HUES48 (cell line): Measurements from ENCODE around the gene ITM2C.
A peak's percentile ranks its signal among the peaks of the same experiment; 100 is the strongest.

Experiments
- H3K27ac ChIP-seq: one replicate; pipeline ENCODE4 v1.7.0; 2013; ENCODE audit warnings: low read depth, low read length, inconsistent platforms
- H3K27me3 ChIP-seq: 2 replicates; pipeline ENCODE4 v1.6.1; 2013; ENCODE audit warnings: mild to moderate bottlenecking, low read length; ENCODE audit not compliant: control insufficient read depth, insufficient read depth
- H3K36me3 ChIP-seq: 2 replicates; pipeline ENCODE4 v1.6.1; 2013; ENCODE audit warnings: low read length; ENCODE audit not compliant: control insufficient read depth, insufficient read depth
- H3K4me1 ChIP-seq: 2 replicates; pipeline ENCODE4 v1.6.1; 2013; ENCODE audit warnings: mild to moderate bottlenecking, low read length; ENCODE audit not compliant: control insufficient read depth, insufficient read depth
- H3K4me3 ChIP-seq: 2 replicates; pipeline ENCODE4 v1.5.1; 2013; ENCODE audit warnings: mild to moderate bottlenecking, low read depth, low read length
- H3K9ac ChIP-seq: 2 replicates; pipeline ENCODE4 v1.6.1; 2013; ENCODE audit warnings: mild to moderate bottlenecking, low read depth, low read length, moderate library complexity
- H3K9me3 ChIP-seq: 2 replicates; pipeline ENCODE4 v1.6.1; 2013; ENCODE audit warnings: low read length; ENCODE audit not compliant: control insufficient read depth, insufficient read depth

The ITM2C gene

DNA sequence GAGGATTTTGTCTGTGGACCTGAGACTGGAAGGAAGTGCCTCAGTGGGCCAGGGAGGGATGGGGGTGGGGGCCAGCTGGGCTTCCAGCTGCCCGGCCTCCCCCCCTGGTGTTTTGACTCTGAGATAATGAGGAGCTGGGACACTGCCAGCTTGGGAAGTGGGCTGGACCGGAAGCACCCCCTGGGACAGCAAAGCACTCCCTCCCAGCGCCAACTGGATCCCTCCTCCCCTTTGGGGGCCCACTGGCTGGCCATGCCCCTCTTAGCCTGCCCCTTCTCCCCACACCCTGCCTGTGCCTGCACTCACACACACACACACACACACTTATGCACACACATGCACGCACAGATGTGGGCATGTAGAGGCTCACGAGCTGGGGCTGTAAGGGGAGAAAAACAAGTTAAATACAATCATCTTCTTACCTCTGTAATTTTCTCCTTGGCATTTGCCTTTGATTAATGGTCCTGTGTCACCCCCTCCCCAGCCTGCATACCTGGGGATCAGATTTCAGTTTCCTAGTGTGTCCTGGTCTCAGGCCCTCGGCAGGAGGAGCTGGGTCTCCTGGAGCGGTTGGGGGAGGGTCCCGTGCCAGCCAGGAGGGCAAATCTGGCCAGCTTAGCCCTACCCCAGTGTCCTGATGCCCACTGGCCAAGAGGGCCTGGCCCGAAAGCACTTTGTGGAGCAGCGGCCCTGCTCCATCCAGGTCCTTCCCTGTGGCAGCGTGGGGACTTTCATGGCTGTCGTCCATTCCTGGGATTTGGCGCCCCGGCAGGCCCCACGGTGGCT lies 3.6 kb downstream of the ITM2C start:
- Histone ChIP-seq H3K9ac (peak overlapping the region; percentile 38), H3K4me3 (peak overlapping the region; percentile 47), H3K27me3 (no peaks in the 10 kb centered on the region), H3K9me3 (no peaks in the 10 kb centered on the region), H3K4me1 (peaks cover 64% of the 10 kb centered on the region), H3K36me3 (peaks cover 15% of the 10 kb centered on the region), H3K27ac (peak overlapping the region; percentile 92)

DNA sequence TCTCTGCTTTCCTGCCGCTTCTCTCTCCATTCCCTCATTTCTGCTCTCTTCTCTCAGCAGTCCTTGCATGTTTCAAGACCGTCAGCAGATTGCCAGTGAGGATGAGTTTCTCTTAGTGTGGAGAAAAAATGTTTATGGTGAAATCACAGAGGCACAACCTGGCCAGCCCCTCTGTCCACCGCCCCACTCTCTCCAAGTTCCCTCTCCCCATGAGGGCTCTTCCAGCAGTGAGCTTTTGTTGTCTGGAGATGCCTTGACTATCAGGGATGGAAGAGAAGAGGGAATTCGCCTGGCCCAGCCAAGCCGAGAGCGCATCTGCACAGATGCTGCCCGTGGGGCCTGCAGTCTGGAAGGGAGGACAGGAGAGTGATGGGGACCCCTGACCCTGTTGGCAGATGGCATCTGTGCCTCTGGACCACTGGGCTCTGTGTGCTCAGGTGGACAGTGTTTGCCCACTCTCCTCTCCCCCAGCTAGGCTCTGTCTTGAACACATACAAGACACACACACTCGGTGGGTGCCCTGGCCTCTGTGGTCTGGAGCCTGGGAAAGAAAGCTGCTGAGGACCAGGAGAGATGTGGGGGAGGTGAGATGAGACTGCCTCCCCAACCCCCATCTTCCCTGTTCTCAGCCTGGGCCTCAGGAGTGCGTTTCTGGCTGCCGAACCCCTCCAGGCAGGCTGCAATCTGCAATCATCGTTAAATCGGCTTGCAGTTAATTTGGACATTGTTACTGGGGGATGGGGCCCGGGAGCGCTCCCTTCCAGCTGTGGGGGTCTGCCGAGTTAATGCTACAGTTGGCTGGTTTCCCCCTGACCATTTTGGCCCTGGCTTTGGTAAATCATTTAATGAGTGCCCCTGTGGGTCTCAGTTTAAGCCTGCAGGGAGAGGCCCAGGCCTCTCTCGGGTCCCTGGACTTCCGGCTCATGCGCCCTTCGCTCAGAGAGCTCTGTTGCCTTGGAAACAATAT lies 4.5 kb downstream of the ITM2C start:
- no peaks in the 10 kb centered on the region for H3K9me3 ChIP-seq
- peak overlapping the region; percentile 47 for H3K4me3 ChIP-seq
- peaks cover 24% of the 10 kb centered on the region for H3K36me3 ChIP-seq
- H3K4me1 ChIP-seq: peaks cover 58% of the 10 kb centered on the region
- H3K27ac ChIP-seq: peak overlapping the region; percentile 92
- peak overlapping the region; percentile 38 for H3K9ac ChIP-seq
- H3K27me3 ChIP-seq: no peaks in the 10 kb centered on the region

DNA sequence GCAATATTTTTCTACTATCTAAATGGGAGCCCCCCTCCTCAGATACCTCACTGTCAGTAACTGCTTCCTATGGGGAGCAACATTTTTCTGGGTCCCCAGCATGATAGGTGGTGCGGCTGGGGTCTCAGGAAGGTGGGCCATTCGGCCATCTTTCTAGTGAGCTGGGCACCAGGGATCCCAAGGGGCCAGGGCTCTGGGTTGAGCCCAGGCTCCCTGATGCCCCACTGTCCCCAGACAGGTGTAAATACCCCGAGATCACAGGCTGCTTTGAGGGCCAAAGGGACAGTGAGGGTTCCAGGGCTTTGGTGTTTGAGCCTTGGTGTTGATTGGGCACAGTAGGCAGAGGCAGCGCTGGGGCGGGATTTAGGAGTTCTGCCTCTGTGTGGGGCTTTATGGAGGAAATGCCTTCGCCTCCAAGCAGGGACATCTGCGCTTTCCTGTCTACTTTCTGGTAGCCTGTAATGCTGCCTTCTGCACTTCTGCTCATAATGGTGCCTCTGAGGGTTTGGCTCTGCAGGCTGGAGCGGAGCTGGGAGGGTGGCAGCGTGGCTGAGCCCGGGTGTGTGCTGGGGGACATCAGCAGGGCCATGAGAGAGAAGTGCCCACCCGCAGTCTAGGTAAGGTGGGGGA lies 5.3 kb downstream of the ITM2C start:
- Histone ChIP-seq H3K36me3 (peaks cover 32% of the 10 kb centered on the region), H3K27me3 (no peaks in the 10 kb centered on the region), H3K4me1 (peaks cover 58% of the 10 kb centered on the region), H3K9me3 (no peaks in the 10 kb centered on the region), H3K27ac (peak overlapping the region; percentile 92), H3K4me3 (no peak overlapping the region), H3K9ac (no peak overlapping the region; the same call in 1 of the 2 replicates)

DNA sequence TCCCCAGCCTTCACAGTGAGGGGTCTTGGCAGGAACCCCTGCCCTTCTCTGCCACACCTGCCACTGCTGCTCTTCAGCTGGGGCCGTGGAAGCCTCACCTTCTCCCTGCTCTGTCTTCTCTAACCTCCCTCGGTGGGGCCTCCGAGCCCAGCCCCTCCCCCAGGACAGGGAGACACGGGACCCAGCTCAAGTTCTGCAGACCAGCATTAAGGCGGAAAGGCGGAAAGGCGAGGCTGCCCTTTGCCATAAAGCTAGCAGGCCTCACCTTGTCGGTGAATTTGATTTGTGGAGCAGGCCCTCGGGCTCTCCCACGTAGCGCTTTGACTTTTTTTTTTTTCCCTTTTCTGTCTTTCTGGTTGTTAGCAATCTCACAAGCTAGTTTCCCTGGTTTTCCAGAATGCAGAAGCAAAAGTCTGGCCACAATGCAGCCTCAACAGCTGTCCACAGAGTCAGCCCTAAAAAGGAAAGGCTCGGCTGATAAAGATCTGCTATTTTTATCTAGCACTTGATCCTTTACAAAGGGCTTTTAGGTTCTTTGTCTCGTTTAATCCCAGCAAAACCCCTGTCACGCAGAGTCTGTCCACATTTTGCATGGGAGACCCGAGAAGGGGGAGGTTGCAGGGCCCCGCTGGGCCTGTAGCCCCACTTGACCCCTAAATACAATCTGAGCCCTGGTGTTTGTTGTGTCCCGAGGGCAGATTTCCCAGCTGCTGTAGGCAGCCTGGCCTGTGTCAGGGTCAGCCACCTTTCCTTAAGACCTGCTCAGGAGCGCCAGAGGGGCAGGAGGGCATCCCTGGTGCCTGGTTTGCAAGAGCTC lies 6.0 kb downstream of the ITM2C start:
- no peak overlapping the region for H3K4me3 ChIP-seq
- no peak overlapping the region; the same call in 1 of the 2 replicates for H3K9ac ChIP-seq

DNA sequence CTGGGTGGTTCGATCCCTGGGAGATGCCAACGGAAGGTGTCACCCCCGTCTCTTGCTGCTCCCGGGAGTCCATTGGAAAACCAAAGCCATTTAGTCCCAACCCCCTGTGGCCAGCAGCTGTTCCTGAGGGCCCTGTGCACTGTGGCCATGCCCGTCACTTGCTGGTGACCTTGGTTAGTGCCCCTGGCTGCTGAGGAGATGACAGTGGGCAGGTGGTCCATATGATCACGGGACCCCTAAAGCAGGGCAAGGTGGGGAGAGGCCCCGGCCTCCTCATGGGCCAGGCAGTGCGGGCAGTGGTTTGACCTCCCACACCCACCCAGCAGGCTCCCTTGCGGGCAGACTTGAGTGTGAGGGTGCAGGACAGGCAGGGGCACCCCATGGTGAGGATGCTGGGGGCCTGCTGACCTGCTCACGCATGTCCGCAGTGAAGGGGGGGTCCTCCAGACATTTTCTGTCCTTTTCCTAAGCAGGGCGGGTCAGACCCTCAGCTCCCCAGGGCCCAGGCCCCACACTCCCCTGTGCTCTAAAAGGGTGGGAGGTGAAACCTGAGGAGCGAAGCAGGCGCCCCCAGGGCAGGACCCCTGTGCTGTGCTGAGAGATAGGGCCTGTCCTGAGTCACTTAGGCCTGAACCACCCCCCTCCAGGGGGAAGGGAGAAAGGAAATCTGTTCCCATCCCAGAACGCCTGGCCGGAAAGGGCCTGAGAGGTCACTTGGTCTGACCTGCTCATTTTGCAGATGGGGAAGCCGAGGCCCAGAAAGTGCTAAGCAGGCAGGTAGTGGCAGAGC lies 6.8 kb downstream of the ITM2C start:
- Histone ChIP-seq H3K4me1 (peaks cover 53% of the 10 kb centered on the region), H3K27ac (peak overlapping the region; percentile 92), H3K36me3 (peaks cover 45% of the 10 kb centered on the region), H3K27me3 (no peaks in the 10 kb centered on the region), H3K4me3 (no peak overlapping the region), H3K9me3 (no peaks in the 10 kb centered on the region), H3K9ac (no peak overlapping the region)

More for the DNA sequence above, 6.0 kb downstream of the ITM2C start:
- Histone ChIP-seq H3K4me1 (peaks cover 58% of the 10 kb centered on the region), H3K9me3 (no peaks in the 10 kb centered on the region), H3K27ac (peak overlapping the region; percentile 92), H3K27me3 (no peaks in the 10 kb centered on the region), H3K36me3 (peaks cover 39% of the 10 kb centered on the region)

DNA sequence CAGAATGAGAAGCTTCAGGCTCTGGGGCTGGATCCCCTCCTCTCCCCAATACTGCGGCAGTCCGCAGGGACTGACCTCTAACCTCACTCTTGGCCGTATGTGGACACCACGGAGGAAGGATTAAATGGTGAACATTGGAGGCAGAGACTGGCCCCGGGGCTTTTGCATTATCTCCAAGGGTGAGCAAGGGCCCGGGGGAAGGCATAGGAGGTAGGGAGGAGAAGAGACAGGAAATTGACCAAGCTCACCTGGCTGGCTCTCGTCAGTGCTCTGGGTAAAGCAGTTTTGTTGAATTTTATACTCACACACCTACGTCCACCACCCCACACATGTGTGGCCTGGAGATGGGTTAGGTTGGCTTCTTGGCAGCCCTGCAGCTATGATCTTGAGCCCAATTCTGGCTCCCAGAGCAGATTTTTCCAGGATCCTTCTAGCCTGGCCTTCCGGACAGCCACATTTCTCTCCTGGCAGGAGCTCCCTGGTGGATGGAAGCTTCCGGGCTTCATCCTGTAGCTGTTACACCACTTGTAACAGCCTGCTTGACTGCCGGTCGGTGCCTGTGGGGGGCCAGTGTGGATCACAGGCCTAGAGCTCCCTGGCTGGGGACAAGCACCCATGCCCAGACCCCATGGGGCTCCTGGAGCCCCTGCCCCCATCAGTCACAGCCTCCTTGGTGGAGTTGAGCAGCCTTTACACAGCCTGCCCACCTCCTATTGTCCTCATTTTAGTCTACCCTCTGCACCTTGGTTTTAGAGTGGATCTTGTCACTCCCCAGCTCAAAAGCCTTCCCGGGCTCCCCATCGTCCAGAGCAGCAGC lies 7.6 kb downstream of the ITM2C start:
- H3K4me3 ChIP-seq: no peak overlapping the region
- no peak overlapping the region for H3K27ac ChIP-seq
- H3K36me3 ChIP-seq: peaks cover 53% of the 10 kb centered on the region
- peaks cover 45% of the 10 kb centered on the region for H3K4me1 ChIP-seq
- H3K27me3 ChIP-seq: no peaks in the 10 kb centered on the region
- H3K9ac ChIP-seq: no peak overlapping the region
- no peaks in the 10 kb centered on the region for H3K9me3 ChIP-seq

DNA sequence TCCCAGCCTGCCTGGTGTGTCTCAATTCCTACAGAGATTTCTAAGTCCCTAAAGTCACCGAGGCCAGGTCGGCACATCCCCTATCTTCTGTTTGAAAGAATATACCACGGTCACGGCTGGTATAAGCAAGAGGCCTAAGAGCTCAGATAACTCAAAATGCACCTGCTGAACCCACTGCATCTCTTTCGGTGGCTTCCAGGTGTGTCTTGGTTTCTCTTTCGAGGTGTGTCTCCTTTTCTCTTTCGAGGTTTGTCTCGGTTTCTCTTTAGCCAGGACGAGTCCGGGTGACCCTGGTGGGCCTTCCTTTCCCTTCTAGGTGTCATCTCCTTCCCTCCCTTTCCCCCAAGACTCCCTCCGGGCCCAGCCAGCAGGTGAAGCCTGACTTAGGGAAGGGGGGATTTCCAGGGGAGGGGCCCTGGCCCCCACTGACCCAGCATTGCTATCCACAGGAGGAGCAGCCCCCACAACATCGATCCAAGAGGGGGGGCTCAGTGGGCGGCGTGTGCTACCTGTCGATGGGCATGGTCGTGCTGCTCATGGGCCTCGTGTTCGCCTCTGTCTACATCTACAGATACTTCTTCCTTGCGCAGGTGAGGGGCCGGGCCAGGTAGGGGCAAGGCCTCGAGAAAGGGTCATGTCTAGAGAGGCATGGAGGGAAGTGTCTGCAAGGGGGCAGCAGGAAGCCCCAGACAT lies 8.4 kb downstream of the ITM2C start:
- Histone ChIP-seq H3K4me1 (peaks cover 39% of the 10 kb centered on the region), H3K36me3 (peaks cover 61% of the 10 kb centered on the region), H3K4me3 (no peak overlapping the region), H3K9me3 (no peaks in the 10 kb centered on the region), H3K27ac (no peak overlapping the region), H3K27me3 (no peaks in the 10 kb centered on the region), H3K9ac (no peak overlapping the region)

DNA sequence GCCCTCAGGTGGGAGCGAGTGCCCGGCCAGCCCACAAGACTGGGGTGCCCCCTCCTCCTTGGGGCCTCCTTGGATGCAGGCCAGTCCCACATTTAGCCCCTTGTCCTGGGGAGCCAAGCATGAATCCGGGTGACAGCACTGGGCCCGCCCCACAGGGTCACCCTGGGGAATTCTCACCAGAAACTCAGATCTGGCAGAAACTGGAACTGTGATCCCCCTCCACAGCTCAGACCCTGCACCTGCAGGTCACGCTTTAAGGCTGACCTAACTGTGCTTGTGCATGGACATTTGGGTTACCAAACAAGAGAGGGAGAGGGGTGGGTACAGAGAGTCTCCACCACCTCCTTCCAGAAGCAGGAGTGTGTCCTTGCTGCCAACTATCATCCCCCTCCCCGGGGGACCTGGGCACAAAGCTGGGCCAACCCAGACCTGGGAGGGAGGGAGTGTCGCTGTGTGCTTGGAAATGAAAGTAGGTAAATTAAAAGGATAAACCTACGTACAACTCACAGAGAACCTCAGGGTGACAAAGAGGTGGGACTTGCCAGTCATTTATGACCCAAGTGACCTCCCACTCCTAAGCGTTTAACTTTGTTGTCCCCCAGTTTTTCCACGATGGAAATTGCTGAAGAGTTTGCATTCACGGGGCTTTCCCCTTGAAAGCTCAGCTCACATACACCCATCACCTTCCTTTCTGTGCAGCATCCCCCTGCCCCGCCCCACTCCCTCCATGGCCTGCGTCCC lies 9.1 kb downstream of the ITM2C start:
- Histone ChIP-seq H3K4me3 (no peak overlapping the region), H3K36me3 (peaks cover 68% of the 10 kb centered on the region), H3K4me1 (peaks cover 32% of the 10 kb centered on the region), H3K27ac (no peak overlapping the region), H3K27me3 (no peaks in the 10 kb centered on the region), H3K9ac (no peak overlapping the region), H3K9me3 (no peaks in the 10 kb centered on the region)
